Omental fat pad (tissue), 4 donors: ENCODE results near the gene RAB40A. TPM values are rescaled to one million over a fixed set of nuclear protein-coding genes. Genes with fewer than 3 reads are reported as not detected.

Source experiments
- ATAC-seq: fragments of 150-250 bp; one replicate; pipeline ENCODE4 v1.9.1; 2016; ENCODE audit warnings: mild to moderate bottlenecking, moderate library complexity; ENCODE audit not compliant: low FRiP score
- DNase-seq: peaks from one replicate; pipeline ENCODE4 v3.0.0-alpha.2; 2019; ENCODE audit warnings: low spot score
- total RNA-seq, 4 donors: library from RNA; depleted of rRNA; stranded (reverse); fragments of >200 nt; gene quantifications; one replicate each; pipeline ENCODE4 v1.1.0, GENCODE V29; 2016
- TF ChIP-seq, protein P1 (sequence below), 3 donors: fragments of 450-650 bp; IDR thresholded peaks; one replicate each; pipeline ENCODE4 v1.5.1; 2016 to 2017; ENCODE audit warnings: antibody characterized with exemption in 3 of 3, mild to moderate bottlenecking in 3 of 3, moderate library complexity in 2 of 3

Gene RAB40A
- total RNA-seq, 4 donors from 2014 or later: 0.19 to 1.3 (median 0.44) TPM; not detected in 1

DNA sequence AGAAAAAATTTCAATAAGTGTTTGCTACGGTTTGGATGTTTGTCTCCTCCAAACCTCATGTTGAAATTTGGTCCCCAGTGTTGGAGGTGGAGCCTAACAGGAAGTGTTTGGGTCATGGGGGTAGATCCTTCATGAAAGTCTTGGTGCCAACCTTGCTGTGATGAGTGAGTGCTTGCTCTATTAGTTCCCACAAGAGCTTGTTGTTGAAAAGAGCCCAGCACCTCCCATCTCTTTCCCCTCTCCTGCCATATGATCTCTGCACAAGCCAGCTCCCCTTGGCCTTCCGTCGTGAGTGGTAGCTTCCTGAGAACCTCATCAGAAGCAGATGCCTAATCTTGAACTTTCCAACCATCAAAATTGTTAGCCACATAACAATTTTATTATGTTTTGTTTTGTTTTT, 10.3 kb upstream of the RAB40A start:
- ATAC-seq: no peak
- TF ChIP-seq, protein P1, sequence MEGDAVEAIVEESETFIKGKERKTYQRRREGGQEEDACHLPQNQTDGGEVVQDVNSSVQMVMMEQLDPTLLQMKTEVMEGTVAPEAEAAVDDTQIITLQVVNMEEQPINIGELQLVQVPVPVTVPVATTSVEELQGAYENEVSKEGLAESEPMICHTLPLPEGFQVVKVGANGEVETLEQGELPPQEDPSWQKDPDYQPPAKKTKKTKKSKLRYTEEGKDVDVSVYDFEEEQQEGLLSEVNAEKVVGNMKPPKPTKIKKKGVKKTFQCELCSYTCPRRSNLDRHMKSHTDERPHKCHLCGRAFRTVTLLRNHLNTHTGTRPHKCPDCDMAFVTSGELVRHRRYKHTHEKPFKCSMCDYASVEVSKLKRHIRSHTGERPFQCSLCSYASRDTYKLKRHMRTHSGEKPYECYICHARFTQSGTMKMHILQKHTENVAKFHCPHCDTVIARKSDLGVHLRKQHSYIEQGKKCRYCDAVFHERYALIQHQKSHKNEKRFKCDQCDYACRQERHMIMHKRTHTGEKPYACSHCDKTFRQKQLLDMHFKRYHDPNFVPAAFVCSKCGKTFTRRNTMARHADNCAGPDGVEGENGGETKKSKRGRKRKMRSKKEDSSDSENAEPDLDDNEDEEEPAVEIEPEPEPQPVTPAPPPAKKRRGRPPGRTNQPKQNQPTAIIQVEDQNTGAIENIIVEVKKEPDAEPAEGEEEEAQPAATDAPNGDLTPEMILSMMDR (IDR thresholded peaks at IDR 0.05): no peak
- no peak for DNase-seq

DNA sequence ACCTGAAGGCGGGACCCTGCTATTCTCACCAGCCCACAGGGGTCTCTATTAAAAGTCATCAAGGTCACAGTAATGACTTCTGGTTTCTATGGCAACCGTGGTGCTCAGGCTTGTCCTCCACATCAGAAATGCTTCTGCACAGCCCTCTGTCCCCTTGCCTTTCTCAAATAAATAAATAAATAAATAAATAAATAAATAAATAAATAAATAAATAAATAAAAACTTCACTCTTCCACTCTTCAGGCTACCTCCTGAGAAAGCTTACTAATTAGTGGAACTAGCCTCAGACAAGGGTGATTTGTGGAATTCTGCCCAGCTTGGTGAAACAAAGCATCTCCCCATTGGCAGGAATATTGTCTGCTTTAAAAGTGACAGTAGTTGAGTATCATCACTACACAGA, 5.5 kb upstream of the RAB40A start:
- DNase-seq (no peak), ATAC-seq (no peak)

GRCh38 chrX:103523605-103524004, 4.3 kb upstream of the RAB40A start:
- TF ChIP-seq, protein P1 (IDR thresholded peaks at IDR 0.05): no peak
- DNase-seq (no peak), ATAC-seq (no peak)

More for the DNA sequence above, 5.5 kb upstream of the RAB40A start:
- TF ChIP-seq, protein P1 (IDR thresholded peaks at IDR 0.05): no peak

GRCh38 chrX:103520386-103520785, 1.1 kb upstream of the RAB40A start:
- TF ChIP-seq, protein P1 (IDR thresholded peaks at IDR 0.05): no peak
- ATAC-seq (no peak), DNase-seq (no peak)

GRCh38 chrX:103518571-103518970, 718 bp downstream of the RAB40A start:
- DNase-seq: no peak
- ATAC-seq: no peak
- TF ChIP-seq, protein P1 (IDR thresholded peaks at IDR 0.05): no peak

DNA sequence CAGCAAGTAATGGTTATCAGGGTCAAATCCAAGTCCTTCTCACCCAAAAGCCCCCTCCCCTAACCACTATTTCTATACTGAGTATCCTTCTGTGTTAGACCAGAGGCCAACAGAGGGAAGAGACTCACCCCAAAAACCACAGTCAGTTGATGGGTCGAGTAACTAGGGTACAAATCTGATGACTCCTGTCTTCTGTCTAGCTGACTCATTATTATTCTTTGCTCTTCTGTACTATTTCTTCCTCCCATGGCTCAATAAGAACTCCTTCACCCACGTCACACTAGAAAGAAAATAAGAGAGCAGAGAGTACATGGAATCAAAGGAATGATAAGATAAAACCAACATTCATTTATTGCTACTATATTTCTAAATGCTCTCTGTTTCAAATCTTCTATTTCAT, 2.0 kb downstream of the RAB40A start:
- no peak for ATAC-seq
- DNase-seq: no peak

GRCh38 chrX:103513476-103514108, 5.7 kb downstream of the RAB40A start:
- TF ChIP-seq, protein P1 (IDR thresholded peaks at IDR 0.05): no peak
- DNase-seq (no peak), ATAC-seq (no peak)

More for the DNA sequence above, 2.0 kb downstream of the RAB40A start:
- TF ChIP-seq, protein P1 (IDR thresholded peaks at IDR 0.05): no peak
